Peyer's patch (tissue), 4 donors: ENCODE measurements around the gene TOMM70. TPM values are rescaled to one million over a fixed set of nuclear protein-coding genes. Genes with fewer than 3 reads are reported as not detected.

Source experiments
- DNase-seq, 3 donors: peaks; one replicate each; pipeline ENCODE4 v3.0.0-alpha.2; 2017 to 2019
- H3K27ac ChIP-seq, 4 donors: fragments of 200-600 bp; sonication (generic); one replicate each; pipeline ENCODE4 v1.5.1; 2016 to 2019
- H3K27me3 ChIP-seq, 2 donors: fragments of 200-600 bp; sonication (generic); one replicate each; pipeline ENCODE4 v1.5.1; 2019
- H3K36me3 ChIP-seq, 3 donors: fragments of 200-600 bp; sonication (generic); one replicate each; pipeline ENCODE4 v1.5.1; 2016 to 2019
- H3K4me1 ChIP-seq, 4 donors: fragments of 200-600 bp; sonication (generic); one replicate each; pipeline ENCODE4 v1.5.1; 2016 to 2019
- H3K4me3 ChIP-seq, 4 donors: fragments of 200-600 bp; sonication (generic); 1 replicate in 3 of 4; 2 replicates in 1 of 4; pipeline ENCODE4 v1.5.1; 2016 to 2019; ENCODE audit warnings: mild to moderate bottlenecking in 1 of 4
- H3K9me3 ChIP-seq, 4 donors: fragments of 200-600 bp; sonication (generic); one replicate each; pipeline ENCODE4 v1.5.1; 2016 to 2019; ENCODE audit warnings: mild to moderate bottlenecking in 1 of 4
- CTCF ChIP-seq, 6 experiments: fragments of 450-650 bp in 4 of 6; fragments of 200-600 bp in 2 of 6; sonication (generic) in 1 of 6; IDR thresholded peaks; one replicate each; pipeline ENCODE4 v1.5.1; 2017 to 2019; ENCODE audit warnings: antibody characterized with exemption in 6 of 6, mild to moderate bottlenecking in 3 of 6, moderate library complexity in 1 of 6
- POLR2A ChIP-seq, 2 donors: fragments of 450-650 bp; IDR thresholded peaks; one replicate each; pipeline ENCODE4 v1.5.1; 2017; ENCODE audit warnings: antibody characterized with exemption in 2 of 2, mild to moderate bottlenecking in 2 of 2, moderate library complexity in 2 of 2
- total RNA-seq, 4 donors: library from RNA; depleted of rRNA; stranded (reverse); fragments of >200 nt; gene quantifications; one replicate each; pipeline ENCODE4 v1.1.0, GENCODE V29; 2016

The TOMM70 gene
- total RNA-seq, 4 donors from 2014 or later: 25.0 to 34.2 (median 32.4) TPM

GRCh38 chr3:100389025-100389424 is 11.9 kb downstream of the TOMM70 start:
- TF ChIP-seq POLR2A (IDR thresholded peaks at IDR 0.05) (no peak), CTCF (IDR thresholded peaks at IDR 0.05) (no peak)
- no peak for DNase-seq
- peaks cover 0 to 7% (median 0%) of the 10 kb centered on the region in 4 donors for H3K4me1 ChIP-seq
- H3K4me3 ChIP-seq: no peak overlapping the region
- H3K9me3 ChIP-seq: no peaks in the 10 kb centered on the region
- no peaks in the 10 kb centered on the region for H3K27me3 ChIP-seq
- peaks cover 0 to 15% (median 0%) of the 10 kb centered on the region in 3 donors for H3K36me3 ChIP-seq
- H3K27ac ChIP-seq: no peak overlapping the region

GRCh38 chr3:100386437-100387074 is 14.3 kb downstream of the TOMM70 start:
- DNase-seq: no peak

DNA sequence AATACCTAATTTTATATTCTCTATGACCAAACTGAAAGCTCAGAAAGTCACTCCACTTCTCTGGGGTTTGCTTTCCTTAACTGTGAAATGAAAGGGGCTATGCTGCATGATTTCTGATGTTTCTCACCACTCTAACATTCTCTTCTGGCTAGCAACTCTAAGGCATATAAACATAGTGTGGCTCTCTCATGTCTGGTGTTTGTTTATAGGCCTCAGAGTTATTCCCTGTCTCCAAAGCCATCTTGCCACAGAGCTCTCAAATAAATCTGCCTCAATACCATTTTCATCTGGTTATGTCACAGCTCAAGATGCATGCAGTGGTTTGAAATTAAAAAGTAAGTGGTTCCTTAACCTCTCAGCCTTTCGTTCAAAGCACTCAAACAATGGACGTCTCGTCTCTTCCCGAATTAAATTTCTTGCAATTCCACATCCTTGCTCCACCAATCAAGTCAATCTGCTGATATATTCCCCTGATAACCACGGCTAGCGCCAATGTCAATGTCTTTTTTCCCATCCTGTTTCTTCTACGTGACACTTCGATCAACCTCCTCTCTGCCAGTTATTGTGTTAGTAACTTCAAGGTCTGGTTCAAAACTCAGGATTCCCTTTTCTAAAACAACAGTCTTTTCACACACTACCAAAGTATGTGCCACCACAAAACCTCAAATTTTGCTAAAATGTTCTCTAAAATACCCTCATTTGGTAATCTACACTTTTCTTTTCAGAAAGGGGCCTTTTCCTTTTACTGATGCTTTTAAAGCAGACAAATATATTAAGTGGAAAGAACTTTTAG is 16.0 kb downstream of the TOMM70 start:
- Histone ChIP-seq H3K36me3 (peaks cover 0 to 54% (median 0%) of the 10 kb centered on the region in 3 donors), H3K27ac (no peak overlapping the region), H3K9me3 (no peaks in the 10 kb centered on the region), H3K4me3 (no peak overlapping the region), H3K4me1 (peaks cover 0 to 3% (median 0%) of the 10 kb centered on the region in 4 donors), H3K27me3 (no peaks in the 10 kb centered on the region)
- TF ChIP-seq POLR2A (IDR thresholded peaks at IDR 0.05) (no peak), CTCF (IDR thresholded peaks at IDR 0.05) (no peak)
- DNase-seq: no peak

More at GRCh38 chr3:100386437-100387074, 14.3 kb downstream of the TOMM70 start:
- Histone ChIP-seq H3K4me3 (no peak overlapping the region), H3K9me3 (no peaks in the 10 kb centered on the region), H3K36me3 (peaks cover 0 to 38% (median 0%) of the 10 kb centered on the region in 3 donors), H3K27ac (no peak overlapping the region), H3K27me3 (no peaks in the 10 kb centered on the region), H3K4me1 (peaks cover 0 to 3% (median 0%) of the 10 kb centered on the region in 4 donors)
- TF ChIP-seq POLR2A (IDR thresholded peaks at IDR 0.05) (no peak), CTCF (IDR thresholded peaks at IDR 0.05) (no peak)

DNA sequence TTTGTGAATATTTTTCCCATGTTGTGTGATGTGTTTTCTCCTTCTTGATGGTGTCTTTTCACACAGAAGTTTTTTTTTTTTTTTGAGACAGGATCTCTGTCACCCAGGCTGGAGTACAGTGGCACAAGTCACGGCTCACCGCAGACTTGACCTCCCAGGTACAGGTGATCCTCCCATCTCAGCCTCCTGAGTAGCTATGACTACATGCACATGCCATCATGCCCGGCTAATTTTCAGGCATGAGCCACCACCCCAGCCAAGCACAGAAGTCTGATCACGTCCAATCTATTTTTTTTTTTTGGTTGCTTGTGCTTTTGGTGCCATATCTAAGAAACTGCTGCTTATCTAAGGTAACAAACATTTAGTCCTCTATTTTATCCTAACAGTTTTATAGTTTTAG is 24.6 kb downstream of the TOMM70 start:
- Histone ChIP-seq H3K27ac (no peak overlapping the region), H3K4me3 (no peak overlapping the region), H3K27me3 (no peaks in the 10 kb centered on the region), H3K9me3 (no peaks in the 10 kb centered on the region), H3K4me1 (no peaks in the 10 kb centered on the region), H3K36me3 (peaks cover 0 to 66% (median 0%) of the 10 kb centered on the region in 3 donors)
- DNase-seq: no peak
- TF ChIP-seq CTCF (IDR thresholded peaks at IDR 0.05) (no peak), POLR2A (IDR thresholded peaks at IDR 0.05) (no peak)

- Histone ChIP-seq H3K27me3 (no peaks in the 10 kb centered on the region), H3K4me3 (no peak overlapping the region), H3K4me1 (no peaks in the 10 kb centered on the region), H3K36me3 (peaks cover 0 to 66% (median 0%) of the 10 kb centered on the region in 3 donors), H3K9me3 (no peaks in the 10 kb centered on the region), H3K27ac (no peak overlapping the region)
- TF ChIP-seq CTCF (IDR thresholded peaks at IDR 0.05) (no peak), POLR2A (IDR thresholded peaks at IDR 0.05) (no peak)
- DNase-seq: no peak
These were observed 26.4 kb downstream of the TOMM70 start for GRCh38 chr3:100374521-100374920.
